Measurements from ENCODE around the gene SLC13A4. TPM values are rescaled to one million over a fixed set of nuclear protein-coding genes. Genes with fewer than 3 reads are reported as not detected.

SLC13A4 gene
- total RNA-seq, 6 donors from 2014 or later: 0.20 to 0.30 TPM; not detected in 4

- Histone ChIP-seq H3K9me3 (no peaks in the 10 kb centered on the region), H3K4me1 (peaks cover 0 to 12% (median 3%) of the 10 kb centered on the region in 4 donors), H3K27me3 (no peaks in the 10 kb centered on the region), H3K27ac (no peak overlapping the region), H3K36me3 (no peaks in the 10 kb centered on the region), H3K4me3 (no peak overlapping the region)
- ATAC-seq (ENCODE audit: low FRiP score in 2 of 2): no peak
- TF ChIP-seq CTCF (IDR thresholded peaks at IDR 0.05) (no peak), POLR2A (IDR thresholded peaks at IDR 0.05) (no peak), EP300 (IDR thresholded peaks at IDR 0.05) (no peak), POLR2AphosphoS5 (IDR thresholded peaks at IDR 0.05) (no peak)
- DNase-seq: no peak
- 60 to 87% methylated on average over 4 to 8 of the region's 8 CpGs for WGBS, 2 donors
These were observed 16.9 kb downstream of the SLC13A4 start for GRCh38 chr7:135711139-135711469.

- TF ChIP-seq POLR2AphosphoS5 (IDR thresholded peaks at IDR 0.05): no peak
- TF ChIP-seq CTCF (IDR thresholded peaks at IDR 0.05): peak in 3 of 6 experiments; percentile 12 to 55 (median 48)
- DNase-seq: no peak
- ATAC-seq (ENCODE audit: low FRiP score in 2 of 2): peak; percentile 38 to 45
These were observed 17.4 kb downstream of the SLC13A4 start for GRCh38 chr7:135710417-135711138.

GRCh38 chr7:135709508-135709907, 18.5 kb downstream of the SLC13A4 start:
- ATAC-seq (ENCODE audit: low FRiP score in 2 of 2): no peak
- Histone ChIP-seq H3K4me3 (no peak overlapping the region), H3K27ac (no peak overlapping the region), H3K4me1 (peaks cover 0 to 12% (median 3%) of the 10 kb centered on the region in 4 donors), H3K9me3 (no peaks in the 10 kb centered on the region), H3K27me3 (no peaks in the 10 kb centered on the region), H3K36me3 (no peaks in the 10 kb centered on the region)
- no peak for DNase-seq
- 90 to 93% methylated on average over 3 of the region's 3 CpGs for WGBS, 2 donors
- TF ChIP-seq POLR2A (IDR thresholded peaks at IDR 0.05) (no peak), EP300 (IDR thresholded peaks at IDR 0.05) (no peak), CTCF (IDR thresholded peaks at IDR 0.05) (no peak), POLR2AphosphoS5 (IDR thresholded peaks at IDR 0.05) (no peak)

More at GRCh38 chr7:135710417-135711138, 17.4 kb downstream of the SLC13A4 start:
- no peaks in the 10 kb centered on the region for H3K27me3 ChIP-seq
- no peak overlapping the region for H3K27ac ChIP-seq
- H3K9me3 ChIP-seq: no peaks in the 10 kb centered on the region
- H3K4me3 ChIP-seq: no peak overlapping the region
- 47 to 90% methylated on average over 4 to 9 of the region's 11 CpGs for WGBS, 2 donors
- no peaks in the 10 kb centered on the region for H3K36me3 ChIP-seq
- H3K4me1 ChIP-seq: peaks cover 0 to 12% (median 3%) of the 10 kb centered on the region in 4 donors

- H3K4me3 ChIP-seq: no peak overlapping the region
- no peak for TF ChIP-seq EP300 (IDR thresholded peaks at IDR 0.05)
- TF ChIP-seq CTCF (IDR thresholded peaks at IDR 0.05): no peak
- TF ChIP-seq POLR2A (IDR thresholded peaks at IDR 0.05): no peak
- TF ChIP-seq POLR2AphosphoS5 (IDR thresholded peaks at IDR 0.05): no peak
- no peaks in the 10 kb centered on the region for H3K36me3 ChIP-seq
- no peaks in the 10 kb centered on the region for H3K9me3 ChIP-seq
- peak in 1 of 2 donors; percentile 56 for DNase-seq
- no peak overlapping the region for H3K27ac ChIP-seq
- ATAC-seq (ENCODE audit: low FRiP score in 2 of 2): no peak
- H3K4me1 ChIP-seq: peaks cover 0 to 12% (median 2%) of the 10 kb centered on the region in 4 donors
- 95 to 97% methylated on average over 4 to 14 of the region's 14 CpGs for WGBS, 2 donors
- no peaks in the 10 kb centered on the region for H3K27me3 ChIP-seq
These were observed 19.9 kb downstream of the SLC13A4 start for GRCh38 chr7:135708041-135708440.

- no peak overlapping the region for H3K4me3 ChIP-seq
- H3K27me3 ChIP-seq: no peaks in the 10 kb centered on the region
- H3K36me3 ChIP-seq: no peaks in the 10 kb centered on the region
- peaks cover 0 to 12% (median 0%) of the 10 kb centered on the region in 4 donors for H3K4me1 ChIP-seq
- no peak overlapping the region for H3K27ac ChIP-seq
- DNase-seq (no peak), ATAC-seq (ENCODE audit: low FRiP score in 2 of 2) (no peak)
- 46 to 74% methylated on average over 5 of the region's 5 CpGs for WGBS, 2 donors
- no peaks in the 10 kb centered on the region for H3K9me3 ChIP-seq
- TF ChIP-seq EP300 (IDR thresholded peaks at IDR 0.05) (peak in 1 of 4 donors; percentile 17), POLR2AphosphoS5 (IDR thresholded peaks at IDR 0.05) (peak in 1 of 2 donors; percentile 10), POLR2A (IDR thresholded peaks at IDR 0.05) (no peak)
These were observed 20.4 kb downstream of the SLC13A4 start for GRCh38 chr7:135707570-135707966.

Data from upper lobe of left lung (tissue), 6 donors.